Keratinocyte (primary cell): ENCODE data around the gene TMEM115. TPM values are rescaled to one million over a fixed set of nuclear protein-coding genes. Genes with fewer than 3 reads are reported as not detected.

Experiments
- DNase-seq: peaks from one replicate; pipeline ENCODE4 v3.0.0-alpha.2; 2011; ENCODE audit warnings: low read depth, missing footprints, low spot score
- FAIRE-seq: peaks from 2 replicates; lab custom pipeline; 2011; peaks lifted over from hg19 to GRCh38; lab: Jason Lieb, UNC
- H2AFZ ChIP-seq: 2 replicates; pipeline ENCODE4 v1.6.0; 2012; ENCODE audit warnings: low read length, control low read depth, inconsistent platforms; ENCODE audit not compliant: control insufficient read depth
- H3K27ac ChIP-seq: 2 replicates; pipeline ENCODE4 v1.5.1; 2011; ENCODE audit warnings: low read length; ENCODE audit not compliant: control insufficient read depth, insufficient read depth
- H3K27me3 ChIP-seq: 3 replicates; pipeline ENCODE4 v1.6.0; 2011; ENCODE audit warnings: low read length; ENCODE audit not compliant: control insufficient read depth, insufficient read depth; ENCODE audit errors: extremely low read depth
- H3K36me3 ChIP-seq, 2 experiments: 2 replicates in 1 of 2; 3 replicates in 1 of 2; pipeline ENCODE4 v1.5.1; 2011; ENCODE audit warnings: low read length in 2 of 2, mild to moderate bottlenecking in 1 of 2; ENCODE audit not compliant: control insufficient read depth in 2 of 2, insufficient read depth in 2 of 2; ENCODE audit errors: extremely low read depth in 1 of 2
- H3K4me1 ChIP-seq: 3 replicates; pipeline ENCODE4 v1.5.1; 2011; ENCODE audit warnings: low read length; ENCODE audit not compliant: control insufficient read depth, insufficient read depth; ENCODE audit errors: extremely low read depth
- H3K4me2 ChIP-seq: 3 replicates; pipeline ENCODE4 v1.6.0; 2011; ENCODE audit warnings: low read depth, low read length; ENCODE audit not compliant: control insufficient read depth, insufficient read depth; ENCODE audit errors: extremely low read depth
- H3K4me3 ChIP-seq, 3 experiments: fragments of 200-600 bp in 1 of 3; sonication (generic) in 1 of 3; 2 replicates in 2 of 3; 3 replicates in 1 of 3; pipeline ENCODE4 v1.5.1; 2011 to 2016; ENCODE audit warnings: low read length in 3 of 3, mild to moderate bottlenecking in 3 of 3, control low read depth in 2 of 3, inconsistent platforms in 1 of 3, low read depth in 1 of 3, mixed read lengths in 1 of 3, mixed run types in 1 of 3, moderate library complexity in 1 of 3; ENCODE audit not compliant: control insufficient read depth in 2 of 3, insufficient read depth in 2 of 3; ENCODE audit errors: extremely low read depth in 1 of 3
- H3K79me2 ChIP-seq: 2 replicates; pipeline ENCODE4 v1.6.0; 2012; ENCODE audit warnings: low read length; ENCODE audit not compliant: control insufficient read depth, insufficient read depth
- H3K9ac ChIP-seq: 3 replicates; pipeline ENCODE4 v1.6.0; 2011; ENCODE audit warnings: low read length; ENCODE audit not compliant: control insufficient read depth, insufficient read depth; ENCODE audit errors: extremely low read depth
- H3K9me1 ChIP-seq: 3 replicates; pipeline ENCODE4 v1.6.0; 2011; ENCODE audit warnings: low read length; ENCODE audit not compliant: control insufficient read depth, insufficient read depth; ENCODE audit errors: extremely low read depth
- H3K9me3 ChIP-seq: 2 replicates; pipeline ENCODE4 v1.5.1; 2012; ENCODE audit warnings: low read depth, low read length; ENCODE audit not compliant: control insufficient read depth
- H4K20me1 ChIP-seq: 3 replicates; pipeline ENCODE4 v1.6.0; 2011; ENCODE audit warnings: low read length; ENCODE audit not compliant: control insufficient read depth, insufficient read depth; ENCODE audit errors: extremely low read depth
- EZH2 ChIP-seq: IDR thresholded peaks from one replicate; pipeline ENCODE4 v1.6.1; 2012; ENCODE audit warnings: inconsistent platforms, mild to moderate bottlenecking, low read length, moderate library complexity
- dilution Hi-C: fragments of 300-500 bp; cut with MboI; formaldehyde crosslinking; loops from one replicate; pipeline ENCODE4 v1.7.0; 2020; ENCODE audit warnings: low sequenced_read_pairs; ENCODE audit not compliant: extremely low pct_ligation_motif_present
- polyA plus RNA-seq, 5 experiments: library from polyadenylated mRNA; depleted of rRNA in 3 of 5; stranded (reverse) in 3 of 5; stranded (forward) in 1 of 5; unstranded in 1 of 5; fragments of >200 nt; gene quantifications; 1 replicate in 1 of 5; 2 replicates in 3 of 5; 3 replicates in 1 of 5; pipeline versions ENCODE4 v1.2.1 to v1.2.3, GENCODE V29; 2011 to 2012; ENCODE audit warnings: missing spikeins in 2 of 5, low read depth in 1 of 5, low replicate concordance in 1 of 5
- TF ChIP-seq, protein P1 (sequence below), 3 experiments: IDR thresholded peaks in 1 of 3; conservative IDR thresholded peaks in 1 of 3; optimal IDR thresholded peaks in 1 of 3; 2 replicates in 2 of 3; 3 replicates in 1 of 3; pipeline versions ENCODE3 to v1.5.1; 2011; ENCODE audit warnings: low read length in 3 of 3, mild to moderate bottlenecking in 3 of 3, moderate library complexity in 2 of 3, control low read depth in 1 of 3, inconsistent platforms in 1 of 3; ENCODE audit not compliant: insufficient read depth in 2 of 3; ENCODE audit errors: extremely low read depth in 1 of 3

TMEM115 gene
- polyA plus RNA-seq, 1 donor (not counting 4 experiments of a cell fraction or from before 2014, with no cell fraction given), result 22.4 TPM

DNA sequence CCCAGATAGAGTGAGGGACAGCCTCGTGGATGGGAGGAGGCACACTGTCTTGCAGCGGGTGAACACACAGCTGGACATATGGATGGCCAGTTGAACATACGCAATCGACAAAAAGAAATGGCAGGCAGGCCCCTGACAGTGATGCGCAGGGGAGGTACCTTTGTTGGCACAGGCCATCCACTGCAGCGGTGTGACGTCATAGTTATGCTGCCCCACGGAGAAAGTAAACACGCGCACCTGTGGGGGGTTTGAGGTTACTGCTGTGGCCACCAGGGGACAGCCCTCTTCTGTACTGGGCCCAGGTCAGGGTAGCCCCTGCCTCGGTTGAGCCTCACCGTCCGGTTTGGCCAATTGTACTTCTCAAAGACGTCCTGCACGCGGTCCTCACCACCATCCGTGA lies 19.4 kb upstream of the TMEM115 start:
- DNase-seq (no peak), FAIRE-seq (no peak)
- Histone ChIP-seq H3K27me3 (no peaks in the 10 kb centered on the region), H3K4me2 (no peak overlapping the region), H3K79me2 (no peaks in the 10 kb centered on the region), H3K4me3 (no peak overlapping the region), H3K9me1 (no peaks in the 10 kb centered on the region), H3K9me3 (no peaks in the 10 kb centered on the region), H3K27ac (no peak overlapping the region), H3K9ac (no peak overlapping the region), H4K20me1 (peaks cover 3% of the 10 kb centered on the region), H2AFZ (no peak overlapping the region), H3K4me1 (no peaks in the 10 kb centered on the region), H3K36me3 (no peaks in the 10 kb centered on the region)
- dilution Hi-C loops, result no loop called here
- no peak for TF ChIP-seq EZH2
- TF ChIP-seq, protein P1, sequence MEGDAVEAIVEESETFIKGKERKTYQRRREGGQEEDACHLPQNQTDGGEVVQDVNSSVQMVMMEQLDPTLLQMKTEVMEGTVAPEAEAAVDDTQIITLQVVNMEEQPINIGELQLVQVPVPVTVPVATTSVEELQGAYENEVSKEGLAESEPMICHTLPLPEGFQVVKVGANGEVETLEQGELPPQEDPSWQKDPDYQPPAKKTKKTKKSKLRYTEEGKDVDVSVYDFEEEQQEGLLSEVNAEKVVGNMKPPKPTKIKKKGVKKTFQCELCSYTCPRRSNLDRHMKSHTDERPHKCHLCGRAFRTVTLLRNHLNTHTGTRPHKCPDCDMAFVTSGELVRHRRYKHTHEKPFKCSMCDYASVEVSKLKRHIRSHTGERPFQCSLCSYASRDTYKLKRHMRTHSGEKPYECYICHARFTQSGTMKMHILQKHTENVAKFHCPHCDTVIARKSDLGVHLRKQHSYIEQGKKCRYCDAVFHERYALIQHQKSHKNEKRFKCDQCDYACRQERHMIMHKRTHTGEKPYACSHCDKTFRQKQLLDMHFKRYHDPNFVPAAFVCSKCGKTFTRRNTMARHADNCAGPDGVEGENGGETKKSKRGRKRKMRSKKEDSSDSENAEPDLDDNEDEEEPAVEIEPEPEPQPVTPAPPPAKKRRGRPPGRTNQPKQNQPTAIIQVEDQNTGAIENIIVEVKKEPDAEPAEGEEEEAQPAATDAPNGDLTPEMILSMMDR (optimal IDR thresholded peaks at IDR 0.05 in 1 of 3, IDR thresholded peaks at IDR 0.05 in 1 of 3, conservative IDR thresholded peaks at IDR 0.05 in 1 of 3; ENCODE audit: extremely low read depth in 1 of 3, insufficient read depth in 2 of 3, low read length in 3 of 3), result no peak

DNA sequence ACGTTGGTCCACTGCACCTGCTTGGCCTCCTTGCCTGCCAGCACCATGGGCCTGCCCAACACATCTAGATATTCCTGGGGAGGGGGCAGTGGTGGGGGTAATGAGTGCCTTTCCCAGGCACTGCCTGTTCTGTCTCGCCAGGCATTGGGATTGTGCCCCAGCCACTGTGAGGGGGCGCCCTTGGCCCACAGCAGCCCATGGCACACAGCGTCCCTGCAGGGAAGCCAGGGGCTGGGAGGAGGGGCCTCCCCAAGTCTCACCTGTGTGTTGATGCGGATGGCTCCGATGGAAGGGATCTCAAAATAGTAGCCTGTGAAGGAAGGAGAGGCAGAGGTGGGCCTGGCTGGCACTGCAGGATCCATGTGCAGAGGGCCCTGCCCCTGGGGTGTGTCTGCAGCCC lies 18.7 kb upstream of the TMEM115 start:
- TF ChIP-seq, protein P1 (optimal IDR thresholded peaks at IDR 0.05 in 1 of 3, IDR thresholded peaks at IDR 0.05 in 1 of 3, conservative IDR thresholded peaks at IDR 0.05 in 1 of 3; ENCODE audit: extremely low read depth in 1 of 3, insufficient read depth in 2 of 3, low read length in 3 of 3), result peak in 1 of 3 experiments; percentile 15
- no peak for TF ChIP-seq EZH2
- H2AFZ ChIP-seq, result no peak overlapping the region
- H3K9ac ChIP-seq, result no peak overlapping the region
- no peaks in the 10 kb centered on the region for H3K9me3 ChIP-seq
- H3K4me2 ChIP-seq, result no peak overlapping the region
- no peak overlapping the region for H3K4me3 ChIP-seq
- FAIRE-seq (no peak), DNase-seq (no peak)
- H3K79me2 ChIP-seq, result no peaks in the 10 kb centered on the region
- H3K9me1 ChIP-seq, result no peaks in the 10 kb centered on the region
- no peaks in the 10 kb centered on the region for H3K27me3 ChIP-seq
- H3K36me3 ChIP-seq, result no peaks in the 10 kb centered on the region
- no peaks in the 10 kb centered on the region for H3K4me1 ChIP-seq
- H3K27ac ChIP-seq, result no peak overlapping the region
- H4K20me1 ChIP-seq, result peaks cover 3% of the 10 kb centered on the region
- dilution Hi-C loops, result no loop called here
